ENCODE results near the gene MED7.

DNA sequence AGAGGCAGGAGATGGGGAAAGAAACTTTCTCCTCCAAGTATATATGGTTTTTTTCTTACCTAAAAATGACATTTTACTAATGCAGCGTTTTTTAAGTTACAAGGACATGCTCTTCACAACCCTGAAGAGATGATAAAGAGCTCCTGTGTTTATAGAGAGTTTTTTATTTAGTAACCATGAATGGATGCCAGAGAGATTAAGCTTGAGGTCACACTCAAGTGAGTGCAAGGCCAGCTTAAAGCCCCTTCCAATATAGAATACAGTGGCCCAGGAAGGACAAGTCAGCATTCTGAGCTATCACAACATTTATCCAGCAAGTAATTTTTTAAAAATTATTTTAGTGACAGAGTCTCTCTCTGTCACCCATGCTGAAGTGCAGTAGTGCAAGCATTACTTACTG, 27.2 kb downstream of the MED7 start:
- TF ChIP-seq ZNF274 (IDR thresholded peaks at IDR 0.05; ENCODE audit: low read depth, low read length) (no peak), YY1 (IDR thresholded peaks at IDR 0.05; ENCODE audit: insufficient read depth, insufficient read length) (no peak)

Measured in NT2/D1 (cell line).